ENCODE results near the gene IQCE.
A peak's percentile ranks its signal among the peaks of the same experiment; 100 is the strongest.

IQCE gene

GRCh38 chr7:2564970-2565540, 6.3 kb downstream of the IQCE start:
- Histone ChIP-seq H3K4me2 (ENCODE audit: low read length) (no peak overlapping the region), H3K79me2 (ENCODE audit: control insufficient read depth, low read length) (no peaks in the 10 kb centered on the region), H3K27ac (ENCODE audit: low read depth, low read length) (no peak overlapping the region), H3K36me3 (ENCODE audit: control insufficient read depth, low read length) (no peaks in the 10 kb centered on the region), H3K9me3 (ENCODE audit: control insufficient read depth, insufficient read depth, low read length) (no peaks in the 10 kb centered on the region), H3K9me2 (replicated peaks; ENCODE audit: control insufficient read depth, low read length) (no peaks in the 10 kb centered on the region), H3K4me1 (ENCODE audit: control insufficient read depth, low read length) (peaks cover 27% of the 10 kb centered on the region), H3F3A (ENCODE audit: control insufficient read depth, insufficient read depth) (peaks cover 16% of the 10 kb centered on the region), H3K27me3 (ENCODE audit: control insufficient read depth, low read length) (peaks cover 8% of the 10 kb centered on the region), H3K4me3 (ENCODE audit: low read length) (no peak overlapping the region), H4K20me1 (ENCODE audit: control insufficient read depth, insufficient read depth, low read depth, low read length) (no peaks in the 10 kb centered on the region)
- no peak for TF ChIP-seq EZH2phosphoT487 (IDR thresholded peaks at IDR 0.05; ENCODE audit: borderline replicate concordance, low read length)
- TF ChIP-seq, protein P1, sequence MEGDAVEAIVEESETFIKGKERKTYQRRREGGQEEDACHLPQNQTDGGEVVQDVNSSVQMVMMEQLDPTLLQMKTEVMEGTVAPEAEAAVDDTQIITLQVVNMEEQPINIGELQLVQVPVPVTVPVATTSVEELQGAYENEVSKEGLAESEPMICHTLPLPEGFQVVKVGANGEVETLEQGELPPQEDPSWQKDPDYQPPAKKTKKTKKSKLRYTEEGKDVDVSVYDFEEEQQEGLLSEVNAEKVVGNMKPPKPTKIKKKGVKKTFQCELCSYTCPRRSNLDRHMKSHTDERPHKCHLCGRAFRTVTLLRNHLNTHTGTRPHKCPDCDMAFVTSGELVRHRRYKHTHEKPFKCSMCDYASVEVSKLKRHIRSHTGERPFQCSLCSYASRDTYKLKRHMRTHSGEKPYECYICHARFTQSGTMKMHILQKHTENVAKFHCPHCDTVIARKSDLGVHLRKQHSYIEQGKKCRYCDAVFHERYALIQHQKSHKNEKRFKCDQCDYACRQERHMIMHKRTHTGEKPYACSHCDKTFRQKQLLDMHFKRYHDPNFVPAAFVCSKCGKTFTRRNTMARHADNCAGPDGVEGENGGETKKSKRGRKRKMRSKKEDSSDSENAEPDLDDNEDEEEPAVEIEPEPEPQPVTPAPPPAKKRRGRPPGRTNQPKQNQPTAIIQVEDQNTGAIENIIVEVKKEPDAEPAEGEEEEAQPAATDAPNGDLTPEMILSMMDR (IDR thresholded peaks at IDR 0.05; ENCODE audit: low read depth, low read length, poor library complexity, severe bottlenecking): no peak

DNA sequence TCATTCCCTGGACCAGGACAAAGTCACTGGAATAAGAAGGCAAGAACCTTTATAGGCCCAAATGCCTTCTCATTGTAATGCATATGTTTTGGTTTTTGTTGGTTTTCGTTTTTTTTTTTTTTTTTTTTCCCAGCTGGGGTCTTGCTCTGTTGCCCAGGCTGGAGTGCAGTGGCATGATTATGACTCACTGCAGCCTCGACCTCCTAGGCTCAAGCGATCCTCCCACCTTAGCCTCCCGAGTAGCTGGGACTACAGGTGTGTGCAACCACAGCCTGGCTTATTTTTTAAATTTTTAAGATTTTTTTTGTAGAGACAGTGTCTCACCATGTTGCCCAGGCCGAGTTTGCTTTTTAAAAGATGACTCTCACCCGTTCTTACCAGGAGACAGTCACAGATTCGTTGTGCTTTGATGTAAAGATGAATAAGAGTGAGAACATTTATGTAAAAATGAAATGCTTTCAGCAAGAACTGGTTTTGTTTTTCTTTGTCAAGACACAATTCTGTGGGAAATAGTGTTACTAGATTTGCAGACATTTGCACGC, 7.6 kb downstream of the IQCE start:
- Histone ChIP-seq H3K9me2 (replicated peaks; ENCODE audit: control insufficient read depth, low read length) (no peaks in the 10 kb centered on the region), H3K4me1 (ENCODE audit: control insufficient read depth, low read length) (peaks cover 24% of the 10 kb centered on the region), H3K79me2 (ENCODE audit: control insufficient read depth, low read length) (no peaks in the 10 kb centered on the region), H3K9me3 (ENCODE audit: control insufficient read depth, insufficient read depth, low read length) (no peaks in the 10 kb centered on the region), H3K4me2 (ENCODE audit: low read length) (peak overlapping the region; percentile 41), H3F3A (ENCODE audit: control insufficient read depth, insufficient read depth) (peaks cover 16% of the 10 kb centered on the region), H3K4me3 (ENCODE audit: low read length) (peak overlapping the region; percentile 21; the same call in 1 of the 2 replicates), H3K27me3 (ENCODE audit: control insufficient read depth, low read length) (peaks cover 8% of the 10 kb centered on the region), H4K20me1 (ENCODE audit: control insufficient read depth, insufficient read depth, low read depth, low read length) (no peaks in the 10 kb centered on the region), H3K27ac (ENCODE audit: low read depth, low read length) (no peak overlapping the region), H3K36me3 (ENCODE audit: control insufficient read depth, low read length) (no peaks in the 10 kb centered on the region)
- TF ChIP-seq, protein P1 (IDR thresholded peaks at IDR 0.05; ENCODE audit: low read depth, low read length, poor library complexity, severe bottlenecking): no peak
- no peak for TF ChIP-seq EZH2phosphoT487 (IDR thresholded peaks at IDR 0.05; ENCODE audit: borderline replicate concordance, low read length)

DNA sequence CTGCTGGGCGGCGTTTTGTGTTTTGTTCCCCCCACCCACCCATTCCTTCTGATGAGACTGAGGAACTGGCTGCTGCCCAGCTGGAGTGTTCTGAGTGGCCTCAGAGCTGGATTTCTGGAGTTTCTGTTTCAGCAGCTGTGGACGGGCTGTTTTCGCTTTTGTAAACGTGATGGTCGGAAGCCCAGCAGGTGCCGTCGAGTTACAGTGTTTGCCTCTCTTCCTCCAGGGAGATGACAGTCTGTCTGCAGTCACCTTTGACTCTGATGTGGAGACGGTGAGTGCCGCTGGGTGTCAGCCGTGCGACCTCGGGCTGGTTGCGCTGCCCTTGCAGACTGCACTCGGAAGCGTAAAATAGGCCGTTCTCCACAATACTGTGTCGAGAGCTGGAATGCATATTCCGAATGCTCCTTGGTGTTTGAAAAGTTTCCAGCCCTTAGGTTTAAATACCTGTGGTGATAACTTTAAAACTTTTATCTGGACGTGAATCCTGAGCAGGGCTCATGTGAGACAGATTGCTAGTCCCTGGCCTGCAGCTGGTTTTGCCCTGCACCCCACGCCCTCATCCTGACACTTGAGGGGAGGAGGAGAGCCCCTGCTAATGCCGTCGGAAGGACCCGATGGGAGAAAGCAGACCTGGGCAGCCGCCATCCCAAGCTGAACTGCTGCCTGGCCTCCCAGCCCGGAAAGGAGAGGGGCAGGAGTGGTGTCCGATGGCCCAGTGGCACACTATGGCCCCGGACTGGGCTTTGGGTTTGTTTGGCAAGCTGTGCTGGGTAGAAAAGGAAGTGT, 8.3 kb downstream of the IQCE start:
- peak overlapping the region; percentile 41 for H3K4me2 ChIP-seq (ENCODE audit: low read length)
- TF ChIP-seq EZH2phosphoT487 (IDR thresholded peaks at IDR 0.05; ENCODE audit: borderline replicate concordance, low read length): no peak
- TF ChIP-seq, protein P1 (IDR thresholded peaks at IDR 0.05; ENCODE audit: low read depth, low read length, poor library complexity, severe bottlenecking): peak; percentile 56

More for the DNA sequence above, 8.3 kb downstream of the IQCE start:
- Histone ChIP-seq H3K9me3 (ENCODE audit: control insufficient read depth, insufficient read depth, low read length) (no peaks in the 10 kb centered on the region), H3K4me3 (ENCODE audit: low read length) (peak overlapping the region; percentile 21), H4K20me1 (ENCODE audit: control insufficient read depth, insufficient read depth, low read depth, low read length) (no peaks in the 10 kb centered on the region), H3K79me2 (ENCODE audit: control insufficient read depth, low read length) (no peaks in the 10 kb centered on the region), H3K36me3 (ENCODE audit: control insufficient read depth, low read length) (no peaks in the 10 kb centered on the region), H3K27ac (ENCODE audit: low read depth, low read length) (no peak overlapping the region), H3F3A (ENCODE audit: control insufficient read depth, insufficient read depth) (peaks cover 10% of the 10 kb centered on the region), H3K27me3 (ENCODE audit: control insufficient read depth, low read length) (peaks cover 8% of the 10 kb centered on the region), H3K4me1 (ENCODE audit: control insufficient read depth, low read length) (peaks cover 19% of the 10 kb centered on the region), H3K9me2 (replicated peaks; ENCODE audit: control insufficient read depth, low read length) (no peaks in the 10 kb centered on the region)

All from DOHH2 (cell line).